ENCODE measurements around the gene PPP2R2B.
"Not testable (repeated sequence)": the region's sequence is repeated elsewhere in the genome, so short reads cannot be mapped to it uniquely, and the experiment has no call there.

Gene PPP2R2B

GRCh38 chr5:146744068-146744745 is 134.3 kb downstream of the PPP2R2B start:
- DNase-seq (ENCODE audit: low read depth in 2 of 2), result no peak

DNA sequence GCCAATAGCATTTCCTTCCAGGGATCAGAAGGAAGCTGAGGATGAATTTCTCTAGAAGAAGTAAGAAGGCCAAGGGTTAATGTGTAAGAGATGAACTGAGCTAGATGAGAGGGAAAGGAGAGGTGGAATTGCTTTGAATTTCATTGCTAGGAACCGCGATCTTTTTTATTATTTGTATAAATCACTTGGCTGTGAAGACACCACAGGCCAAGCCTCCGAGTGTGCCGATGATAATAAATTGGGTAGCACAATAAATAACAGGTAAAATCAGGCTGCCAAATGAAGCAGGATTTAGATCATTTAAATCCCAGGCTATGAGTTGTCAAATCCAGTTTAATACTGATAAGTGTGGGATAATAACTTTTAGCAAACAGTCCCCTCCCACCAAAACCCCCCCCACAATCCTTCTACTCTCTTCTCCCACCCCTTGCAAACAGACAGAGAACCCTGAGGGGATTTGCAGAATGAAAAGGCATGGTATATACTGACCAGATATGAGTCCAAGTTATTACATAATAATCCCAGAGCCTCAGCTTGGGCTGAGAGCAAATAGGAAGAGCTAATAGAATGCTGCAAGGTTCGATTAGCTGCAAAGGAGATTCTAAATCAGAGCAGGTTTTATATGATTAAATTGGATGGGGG is 143.5 kb downstream of the PPP2R2B start:
- no peak for DNase-seq (ENCODE audit: low read depth in 2 of 2)

- no peak for DNase-seq (ENCODE audit: low read depth in 2 of 2)
Observed at GRCh38 chr5:146732962-146733361, 145.6 kb downstream of the PPP2R2B start.

DNA sequence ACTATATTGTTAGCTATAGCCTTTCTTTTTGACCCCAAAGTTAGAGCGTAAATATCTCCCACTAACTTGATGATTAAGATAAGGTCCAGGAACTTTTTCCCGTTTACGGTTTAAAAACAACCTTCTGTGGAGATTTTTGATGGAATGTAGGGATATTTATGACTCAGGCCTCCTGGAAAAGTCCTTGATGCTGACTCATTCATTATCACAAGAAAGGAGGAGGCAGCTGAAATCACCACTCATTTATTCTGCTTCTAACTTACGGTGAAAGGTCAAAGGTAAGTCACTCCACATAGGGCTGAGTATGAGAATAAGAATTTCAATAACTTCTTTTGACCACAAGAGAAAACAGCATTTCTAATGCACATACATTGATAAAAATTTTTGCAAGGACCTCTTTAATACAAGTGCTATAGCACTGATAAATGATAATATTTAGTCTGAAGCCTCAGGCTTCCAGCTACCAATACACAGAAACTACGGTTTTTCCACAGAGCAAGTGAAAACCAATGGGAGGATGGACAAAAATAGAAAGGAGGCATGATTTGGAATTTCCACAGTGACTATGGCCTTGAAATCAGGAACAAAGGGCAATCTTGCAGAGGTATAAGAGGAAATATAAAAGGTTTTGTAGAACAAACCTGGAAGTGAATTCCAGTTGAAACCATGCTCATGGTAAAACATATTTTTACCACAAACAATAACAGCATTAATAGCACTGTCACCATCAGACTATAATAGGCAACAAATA is 146.5 kb downstream of the PPP2R2B start:
- DNase-seq (ENCODE audit: low read depth in 2 of 2), result no peak

DNA sequence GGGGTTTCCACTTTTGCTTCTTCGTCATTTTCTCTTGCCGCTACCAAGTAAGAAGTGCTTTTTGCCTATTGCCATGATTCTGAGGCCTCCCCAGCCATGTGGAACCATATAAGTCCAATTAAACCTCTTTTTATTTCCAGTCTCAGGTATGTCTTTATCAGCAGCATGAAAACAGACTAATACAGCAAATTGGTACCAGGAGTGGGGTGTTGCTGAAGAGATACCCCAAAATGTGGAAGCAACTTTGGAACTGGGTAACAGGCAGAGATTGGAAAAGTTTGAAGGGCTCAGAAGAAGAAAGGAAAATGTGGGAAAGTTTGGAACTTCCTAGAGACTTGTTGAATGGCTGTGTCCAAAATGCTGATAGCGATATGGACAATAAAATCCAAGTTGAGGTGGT is 149.8 kb downstream of the PPP2R2B start:
- not testable (repeated sequence) for DNase-seq (ENCODE audit: low read depth in 2 of 2)

DNA sequence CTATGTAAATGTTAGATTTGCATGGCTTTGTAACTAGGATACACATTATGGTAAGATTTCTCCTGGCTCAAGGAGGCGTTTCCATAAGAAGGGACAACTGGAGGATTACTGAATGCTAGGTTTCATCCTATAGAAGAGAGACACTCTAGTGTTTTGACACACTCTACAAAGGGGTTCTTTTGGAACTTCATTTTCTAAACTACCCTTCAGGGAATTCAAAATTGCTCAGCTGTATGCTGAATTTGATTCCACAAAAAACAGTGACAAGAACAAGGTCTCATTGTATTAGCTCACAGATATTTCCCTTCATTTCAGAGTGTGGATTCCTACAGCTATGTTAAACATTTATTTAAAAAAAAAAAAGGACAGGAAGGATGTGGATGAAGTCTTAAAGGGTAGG is 151.7 kb downstream of the PPP2R2B start:
- no peak for DNase-seq (ENCODE audit: low read depth in 2 of 2)

DNA sequence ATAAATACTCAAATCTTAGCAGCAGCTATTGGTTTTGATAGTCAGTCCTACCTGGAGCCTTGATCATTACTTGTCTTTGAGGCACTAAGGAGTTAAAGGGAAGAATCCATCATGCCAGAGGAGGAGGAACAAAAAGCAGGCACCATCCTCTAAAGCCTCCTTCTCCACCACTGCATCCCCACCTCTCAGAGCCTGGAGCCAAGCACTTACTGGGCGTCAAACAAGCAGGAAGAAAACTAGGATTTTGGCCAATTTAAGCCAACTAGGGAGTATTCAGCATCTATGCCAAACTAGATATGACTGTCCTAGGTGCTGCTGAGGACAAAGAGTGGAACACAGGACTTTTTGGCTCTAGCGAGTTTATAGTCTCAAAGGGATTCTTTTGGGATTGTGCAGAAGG is 152.5 kb downstream of the PPP2R2B start:
- DNase-seq (ENCODE audit: low read depth in 2 of 2), result no peak

DNA sequence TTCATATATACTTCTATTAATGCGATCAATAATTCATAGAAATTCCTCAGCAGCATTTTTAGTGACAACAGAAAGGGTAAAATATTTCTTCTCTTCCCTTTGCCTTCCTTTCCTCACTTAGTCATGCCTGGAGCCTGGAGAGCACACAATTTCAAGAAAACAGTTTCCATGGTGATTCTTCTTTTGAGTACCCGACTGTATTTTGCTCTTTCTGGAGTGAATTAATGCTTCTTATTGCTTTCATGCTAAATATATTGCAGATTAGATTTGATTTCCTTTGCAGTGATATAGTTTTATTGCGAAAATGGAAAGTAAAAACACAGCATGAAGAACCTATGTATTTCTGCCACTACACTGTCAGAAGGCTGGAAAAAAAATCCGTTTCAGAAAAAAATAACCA is 153.5 kb downstream of the PPP2R2B start:
- DNase-seq (ENCODE audit: low read depth in 2 of 2), result no peak

- DNase-seq (ENCODE audit: low read depth in 2 of 2), result no peak
Observed at GRCh38 chr5:146722361-146722779, 156.2 kb downstream of the PPP2R2B start.

DNA sequence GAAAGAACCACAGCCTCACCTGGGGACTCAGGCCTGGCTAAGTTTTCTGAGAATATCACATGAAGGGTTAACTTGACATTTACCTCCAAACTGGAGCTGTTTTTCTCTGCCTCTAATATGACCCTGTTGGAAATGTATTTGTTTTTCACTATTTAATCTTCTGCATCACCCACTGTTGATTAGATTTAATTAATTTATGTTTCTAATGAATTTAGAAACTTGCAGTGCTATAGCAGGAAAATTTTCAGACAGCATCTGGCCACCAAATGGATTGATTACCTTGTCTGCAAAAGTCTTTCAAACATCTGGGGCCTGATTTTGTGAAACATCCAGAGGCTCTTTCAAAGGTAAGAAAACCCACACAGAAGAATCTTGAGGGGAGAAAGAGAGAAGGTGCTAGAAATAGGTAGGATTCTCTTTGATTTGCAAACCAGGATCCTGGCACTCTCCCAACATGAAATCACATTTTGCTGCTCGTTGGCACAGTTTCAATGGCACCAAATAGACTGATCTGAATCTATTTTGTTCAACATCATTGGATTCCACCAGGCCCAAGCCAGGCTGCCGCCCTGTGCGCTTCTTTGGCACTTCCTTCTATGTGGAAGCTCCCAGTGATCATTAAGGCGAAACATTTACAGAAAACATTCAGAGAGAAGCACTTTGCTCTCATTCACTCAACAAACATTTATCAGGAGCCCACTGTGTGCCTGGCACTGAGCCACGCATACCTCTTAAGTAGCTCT is 157.3 kb downstream of the PPP2R2B start:
- no peak for DNase-seq (ENCODE audit: low read depth in 2 of 2)

DNA sequence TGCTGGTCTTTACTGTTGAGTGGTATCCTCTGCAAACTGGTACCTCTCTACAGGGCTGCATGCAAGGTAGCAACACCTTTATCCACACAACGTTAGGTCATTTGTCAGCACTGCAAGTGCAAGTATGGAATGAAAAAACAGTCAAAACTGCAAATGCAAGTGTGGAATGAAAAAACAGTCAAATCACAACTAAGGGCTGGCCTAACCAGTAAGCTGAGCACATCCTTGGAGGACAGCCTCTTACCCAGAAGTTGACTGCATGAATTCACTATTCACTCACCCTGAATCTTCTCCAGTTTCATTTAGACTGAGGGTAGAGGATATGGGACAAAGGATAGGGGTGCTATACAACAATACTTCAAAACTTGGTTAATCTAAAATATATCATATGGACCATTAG is 158.4 kb downstream of the PPP2R2B start:
- no peak for DNase-seq (ENCODE audit: low read depth in 2 of 2)

DNA sequence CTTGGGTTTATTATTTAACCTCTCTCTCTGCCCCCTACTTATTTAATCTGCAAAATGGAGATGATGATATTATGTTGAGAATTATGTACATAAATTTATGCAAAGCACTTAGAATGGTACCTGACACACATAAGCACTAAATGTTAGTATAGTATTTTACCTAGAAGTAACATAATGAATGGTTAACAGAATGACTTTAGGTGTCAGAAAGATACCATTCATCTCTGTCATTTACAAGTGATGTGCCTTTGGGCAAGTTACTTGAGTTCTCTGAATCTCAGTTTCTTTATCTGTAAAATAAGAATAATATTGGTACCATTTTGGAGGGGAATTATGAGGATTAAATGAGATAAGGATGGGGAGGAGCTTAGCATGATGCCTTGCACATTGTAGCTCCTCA is 159.4 kb downstream of the PPP2R2B start:
- no peak for DNase-seq (ENCODE audit: low read depth in 2 of 2)

DNA sequence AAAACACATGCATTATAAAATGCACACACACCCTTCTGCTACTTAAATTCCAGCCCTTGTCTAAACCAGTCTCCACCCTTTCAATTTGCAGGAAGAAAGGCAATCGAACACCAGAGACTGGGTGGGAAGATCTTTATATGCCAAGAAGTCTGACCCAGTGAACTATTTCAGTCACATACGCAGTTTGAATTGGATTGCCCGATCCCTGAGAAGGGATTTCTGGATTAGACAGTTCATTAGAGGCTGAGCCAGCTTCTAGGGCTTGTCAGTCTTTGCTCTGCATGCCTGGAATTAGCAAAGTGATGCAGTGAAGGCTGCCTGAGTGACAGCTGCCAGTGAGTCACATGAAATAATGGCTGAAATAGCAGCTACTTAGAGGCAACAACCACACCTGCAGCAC is 159.9 kb downstream of the PPP2R2B start:
- DNase-seq (ENCODE audit: low read depth in 2 of 2), result no peak

DNA sequence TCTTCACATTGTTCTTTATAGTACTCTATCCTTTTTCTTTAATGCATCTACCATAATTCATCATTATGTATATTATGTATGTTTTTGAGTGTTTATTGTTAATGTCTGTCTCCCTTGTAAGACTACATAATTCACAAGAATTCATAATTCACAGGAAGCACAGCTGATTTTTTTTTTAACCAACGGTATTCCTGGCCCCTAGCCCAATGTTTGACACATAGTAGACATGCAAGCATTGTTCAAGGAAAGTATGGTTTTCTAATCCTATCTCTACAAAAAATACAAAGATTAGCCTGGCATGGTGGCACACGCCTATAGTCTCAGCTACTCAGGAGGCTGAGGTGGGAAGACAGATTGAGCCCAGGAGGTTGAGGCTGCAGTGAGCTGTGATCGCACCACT is 160.6 kb downstream of the PPP2R2B start:
- no peak for DNase-seq (ENCODE audit: low read depth in 2 of 2)

DNA sequence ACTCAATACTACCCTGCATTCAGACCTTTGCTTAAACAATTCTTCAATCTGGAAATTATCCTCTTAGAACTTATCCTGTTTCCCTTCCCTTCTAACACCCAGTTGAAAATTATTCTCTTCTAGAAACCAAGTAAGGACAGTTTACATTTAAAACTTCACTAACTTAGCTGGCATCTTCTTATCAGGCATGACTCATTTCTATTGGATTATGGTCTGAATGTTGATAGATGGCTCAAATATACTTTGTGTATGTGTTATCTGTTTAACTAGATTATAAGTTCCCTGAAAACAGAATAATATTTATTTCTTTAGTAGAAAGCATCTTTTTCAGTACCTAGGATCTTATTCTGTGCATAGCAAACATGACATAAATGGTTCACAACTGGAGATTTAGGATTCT is 161.9 kb downstream of the PPP2R2B start:
- no peak for DNase-seq (ENCODE audit: low read depth in 2 of 2)

- DNase-seq (ENCODE audit: low read depth in 2 of 2), result no peak
Observed at GRCh38 chr5:146710348-146710747, 168.2 kb downstream of the PPP2R2B start.

GRCh38 chr5:146707316-146707715 is 171.2 kb downstream of the PPP2R2B start:
- DNase-seq (ENCODE audit: low read depth in 2 of 2), result no peak

DNA sequence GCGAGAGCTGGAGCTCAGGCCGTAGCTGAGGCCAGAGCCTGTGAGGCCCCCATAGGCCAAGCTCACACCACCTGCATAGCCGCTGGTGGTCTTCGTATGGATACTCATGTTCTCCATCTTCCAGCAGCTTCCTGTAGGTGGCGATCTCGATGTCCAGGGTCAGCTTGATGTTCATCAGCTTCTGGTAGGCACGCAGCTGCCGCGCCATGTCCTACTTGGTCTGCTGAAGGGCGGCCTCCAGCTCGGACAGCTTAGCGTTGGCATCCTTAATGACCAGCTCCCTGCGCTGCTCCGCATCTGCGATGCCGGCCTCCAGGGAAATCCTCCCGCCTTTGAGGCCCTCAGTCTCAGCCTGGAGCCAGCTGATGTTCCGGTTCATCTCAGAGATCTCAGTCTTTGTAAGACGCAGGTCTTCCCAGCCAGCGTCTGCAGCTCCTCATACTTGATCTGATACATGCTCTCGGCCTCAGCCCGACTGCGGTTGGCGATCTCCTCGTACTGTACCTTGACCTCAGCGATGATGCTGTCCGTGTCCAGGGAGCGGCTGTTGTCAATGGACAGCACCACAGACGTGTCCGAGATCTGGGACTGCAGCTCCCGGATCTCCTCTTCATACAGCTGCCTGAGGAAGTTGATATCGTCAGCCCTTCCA is 172.1 kb downstream of the PPP2R2B start:
- no peak for DNase-seq (ENCODE audit: low read depth in 2 of 2)

DNA sequence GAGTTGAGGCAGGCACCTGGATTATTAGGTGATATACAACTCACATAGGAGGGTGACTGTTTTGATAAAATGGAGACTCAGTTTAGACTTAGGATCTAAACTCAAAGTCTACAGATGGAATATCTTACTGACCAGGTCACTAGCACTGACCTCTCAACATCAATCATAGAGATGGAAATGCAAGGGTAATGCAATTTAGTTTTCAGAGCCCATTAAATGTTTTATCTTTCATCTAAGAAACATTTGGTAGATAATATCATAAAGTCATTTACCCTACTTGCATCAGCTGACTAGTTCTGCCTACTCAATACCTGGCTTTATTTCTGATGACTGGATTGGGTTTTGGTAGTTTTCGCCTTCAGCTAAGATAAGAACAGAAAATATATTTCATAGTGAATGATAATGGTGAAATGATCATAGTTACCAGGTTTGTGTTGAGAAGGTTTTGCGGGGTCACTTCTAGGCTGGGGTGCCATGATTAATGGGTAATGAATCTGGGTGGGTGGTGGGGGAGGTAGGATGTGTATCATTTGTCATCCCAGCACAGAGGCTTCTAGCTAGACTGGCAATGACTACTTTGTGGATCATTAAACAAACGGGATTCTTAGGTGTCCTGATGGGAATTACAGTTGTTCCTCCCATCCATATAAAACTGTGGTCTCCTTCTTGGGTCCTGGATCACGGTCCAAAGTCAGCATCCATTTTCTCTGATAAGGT is 173.4 kb downstream of the PPP2R2B start:
- DNase-seq (ENCODE audit: low read depth in 2 of 2), result no peak

- DNase-seq (ENCODE audit: low read depth in 2 of 2), result no peak
Observed at GRCh38 chr5:146703899-146704298, 174.7 kb downstream of the PPP2R2B start.

- DNase-seq (ENCODE audit: low read depth in 2 of 2), result no peak
Observed at GRCh38 chr5:146703499-146703898, 175.1 kb downstream of the PPP2R2B start.

All from stimulated activated CD4-positive, alpha-beta T cell treated with anti-CD3 and anti-CD28 coated beads, Interleukin-1b, Interleukin-23, amount 100 ng/mL, for 1 hour (primary cell).